OCI-LY3 (cell line): ENCODE data around the gene CTU2.

Experiments used
- H2AFZ ChIP-seq: fragments of 200-600, 300-600 bp; shearing (Covaris generic); 2 replicates; pipeline ENCODE4 v1.6.0; 2014; ENCODE audit warnings: antibody characterized with exemption, low read depth, low read length
- H3K27ac ChIP-seq: fragments of 200-600, 300-600 bp; sonication (generic); 2 replicates; pipeline ENCODE4 v1.5.1; 2014; ENCODE audit warnings: mild to moderate bottlenecking, low read length, moderate library complexity, mixed read lengths
- H3K27me3 ChIP-seq: fragments of 200-600, 300-600 bp; sonication (generic); 2 replicates; pipeline ENCODE4 v1.6.1; 2014; ENCODE audit warnings: low read depth, low read length, mixed read lengths
- H3K36me3 ChIP-seq: fragments of 200-600, 300-600 bp; sonication (generic); replicated peaks from 2 replicates; pipeline ENCODE3; 2014; ENCODE audit warnings: low read depth, low read length, mixed read lengths
- H3K4me1 ChIP-seq: fragments of 300-600, 200-600 bp; sonication (generic); 2 replicates; pipeline ENCODE4 v1.6.1; 2014; ENCODE audit warnings: low read length, mixed read lengths
- H3K4me2 ChIP-seq: fragments of 200-600, 300-600 bp; sonication (generic); 2 replicates; pipeline ENCODE4 v1.6.1; 2014; ENCODE audit warnings: low read length, mixed read lengths
- H3K4me3 ChIP-seq: fragments of 300-600, 200-600 bp; sonication (generic); 2 replicates; pipeline ENCODE4 v1.5.1; 2014; ENCODE audit warnings: antibody characterized with exemption, mild to moderate bottlenecking, low read length, moderate library complexity
- H3K79me2 ChIP-seq: fragments of 300-600, 200-600 bp; shearing (Covaris generic); 2 replicates; pipeline ENCODE4 v1.6.1; 2014; ENCODE audit warnings: mild to moderate bottlenecking, low read length, mixed read lengths
- H3K9ac ChIP-seq: fragments of 300-600, 200-600 bp; shearing (Covaris generic); 2 replicates; pipeline ENCODE4 v1.6.0; 2014; ENCODE audit warnings: mild to moderate bottlenecking, low read length, moderate library complexity
- H3K9me3 ChIP-seq: fragments of 200-600, 300-600 bp; shearing (Covaris generic); 2 replicates; pipeline ENCODE4 v1.6.1; 2014; ENCODE audit warnings: low read length, mixed read lengths; ENCODE audit not compliant: insufficient read depth
- H4K20me1 ChIP-seq: fragments of 200-600, 300-600 bp; sonication (generic); 2 replicates; pipeline ENCODE4 v1.6.1; 2016; ENCODE audit warnings: low read length, mixed read lengths; ENCODE audit not compliant: insufficient read depth
- EZH2phosphoT487 ChIP-seq: fragments of 200-600 bp; shearing (Covaris generic); IDR thresholded peaks from 2 replicates; pipeline ENCODE4 v1.6.1; 2018; ENCODE audit warnings: antibody characterized with exemption, mixed run types, low read depth
- TF ChIP-seq, protein P1 (sequence below): fragments of 200-600, 300-600 bp; sonication (generic); IDR thresholded peaks from 2 replicates; pipeline ENCODE4 v1.5.1; 2014; ENCODE audit warnings: antibody characterized with exemption, low read length, low read depth

Gene CTU2

DNA sequence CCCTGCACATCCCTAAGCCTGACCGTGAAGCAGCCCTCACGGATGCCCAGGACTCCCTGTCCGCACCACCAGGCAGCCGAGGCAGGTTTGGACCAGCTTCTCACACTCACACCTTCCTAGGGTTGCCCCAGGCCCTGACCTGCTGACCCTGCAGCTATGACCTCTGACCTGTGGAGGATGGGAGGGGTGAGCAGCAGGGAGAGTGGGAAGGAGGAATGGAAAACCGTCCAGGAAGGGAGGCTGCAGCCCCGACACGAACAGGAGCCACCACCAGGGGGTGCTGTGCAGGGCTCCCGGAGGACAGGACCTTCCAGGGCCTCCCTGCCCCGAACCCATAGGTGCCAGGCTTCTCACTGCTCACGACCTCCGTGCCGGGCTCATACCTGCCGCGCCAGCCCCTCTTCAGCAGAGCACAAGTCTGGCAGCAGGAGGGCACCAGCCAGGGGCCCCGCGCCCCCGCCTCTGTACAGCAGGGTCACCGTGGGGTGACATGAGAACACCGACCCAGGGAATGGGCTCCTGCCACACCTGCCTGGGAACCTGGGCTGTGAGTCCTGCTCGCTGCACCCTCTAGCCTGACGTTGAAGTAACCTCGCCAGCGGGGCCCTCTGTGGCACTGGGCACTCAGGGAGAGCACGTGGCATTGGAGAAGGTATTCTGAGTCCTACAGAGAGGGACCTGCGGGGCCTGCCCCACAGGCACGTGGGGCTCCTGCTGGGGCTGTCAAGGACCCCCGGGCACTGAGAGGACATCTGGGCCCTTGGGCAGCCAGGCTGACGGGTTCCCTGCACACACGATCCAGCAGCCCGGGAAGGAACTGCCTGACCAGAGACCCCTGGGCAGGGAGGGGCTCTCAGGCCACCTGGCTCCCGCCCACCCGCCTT lies 37.6 kb downstream of the CTU2 start:
- H3K9me3 ChIP-seq: no peaks in the 10 kb centered on the region
- no peak overlapping the region for H3K27ac ChIP-seq
- H3K36me3 ChIP-seq: no peaks in the 10 kb centered on the region
- peaks cover 20% of the 10 kb centered on the region for H3K4me1 ChIP-seq
- no peak overlapping the region for H3K4me2 ChIP-seq
- H3K27me3 ChIP-seq: no peaks in the 10 kb centered on the region
- no peak for TF ChIP-seq EZH2phosphoT487
- TF ChIP-seq, protein P1, sequence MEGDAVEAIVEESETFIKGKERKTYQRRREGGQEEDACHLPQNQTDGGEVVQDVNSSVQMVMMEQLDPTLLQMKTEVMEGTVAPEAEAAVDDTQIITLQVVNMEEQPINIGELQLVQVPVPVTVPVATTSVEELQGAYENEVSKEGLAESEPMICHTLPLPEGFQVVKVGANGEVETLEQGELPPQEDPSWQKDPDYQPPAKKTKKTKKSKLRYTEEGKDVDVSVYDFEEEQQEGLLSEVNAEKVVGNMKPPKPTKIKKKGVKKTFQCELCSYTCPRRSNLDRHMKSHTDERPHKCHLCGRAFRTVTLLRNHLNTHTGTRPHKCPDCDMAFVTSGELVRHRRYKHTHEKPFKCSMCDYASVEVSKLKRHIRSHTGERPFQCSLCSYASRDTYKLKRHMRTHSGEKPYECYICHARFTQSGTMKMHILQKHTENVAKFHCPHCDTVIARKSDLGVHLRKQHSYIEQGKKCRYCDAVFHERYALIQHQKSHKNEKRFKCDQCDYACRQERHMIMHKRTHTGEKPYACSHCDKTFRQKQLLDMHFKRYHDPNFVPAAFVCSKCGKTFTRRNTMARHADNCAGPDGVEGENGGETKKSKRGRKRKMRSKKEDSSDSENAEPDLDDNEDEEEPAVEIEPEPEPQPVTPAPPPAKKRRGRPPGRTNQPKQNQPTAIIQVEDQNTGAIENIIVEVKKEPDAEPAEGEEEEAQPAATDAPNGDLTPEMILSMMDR: peak; percentile 89
- no peak overlapping the region for H2AFZ ChIP-seq
- no peak overlapping the region for H3K4me3 ChIP-seq
- H4K20me1 ChIP-seq: no peaks in the 10 kb centered on the region; the same call in 1 of the 2 replicates
- H3K79me2 ChIP-seq: no peaks in the 10 kb centered on the region
- no peak overlapping the region for H3K9ac ChIP-seq

DNA sequence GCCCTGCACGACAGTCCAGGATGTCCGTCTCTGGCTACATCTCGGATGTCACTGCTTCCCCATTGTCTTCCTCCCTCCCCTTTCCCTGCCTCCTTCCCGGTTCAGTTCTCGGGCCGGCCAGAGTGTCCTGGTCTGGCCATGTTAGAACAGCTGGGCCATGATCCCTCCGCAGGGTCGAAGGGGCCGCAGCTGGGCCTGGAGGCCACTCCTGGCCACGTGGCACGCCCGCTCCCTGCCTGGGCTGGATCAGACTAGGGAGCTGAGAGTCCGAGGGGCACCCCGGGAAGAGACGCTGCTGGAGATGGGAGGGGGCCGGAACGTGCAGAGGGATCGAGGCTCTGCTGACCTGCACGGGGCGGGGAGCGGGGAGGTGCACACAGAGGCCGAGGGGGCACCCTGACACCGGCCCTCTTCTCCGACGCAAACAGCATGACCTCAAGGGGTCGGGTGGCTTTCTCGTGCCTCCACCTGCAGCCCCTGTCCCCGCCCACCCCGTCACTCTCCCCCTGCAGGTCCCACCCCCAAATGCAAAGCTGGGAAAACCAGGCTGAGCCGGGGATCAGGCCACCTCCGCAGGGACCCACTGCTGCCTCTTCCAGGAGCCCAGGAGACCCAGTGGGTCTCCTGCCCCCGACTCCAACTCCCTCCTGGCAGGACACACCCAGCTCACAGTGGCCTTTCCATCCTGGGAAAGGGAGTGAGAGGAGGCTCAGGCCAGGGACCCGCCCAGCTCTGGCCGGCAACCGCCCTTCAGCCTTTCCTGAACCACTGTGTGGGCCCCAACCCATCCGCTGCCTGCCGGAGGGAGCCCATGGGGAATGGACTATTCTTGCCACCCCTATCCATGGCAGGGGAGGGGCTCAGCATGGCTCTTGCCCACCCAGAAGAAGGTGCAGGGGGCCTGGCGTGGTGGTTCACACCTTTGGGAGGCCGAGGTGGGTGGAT lies 38.5 kb downstream of the CTU2 start:
- no peaks in the 10 kb centered on the region for H3K9me3 ChIP-seq
- no peaks in the 10 kb centered on the region; the same call in 1 of the 2 replicates for H4K20me1 ChIP-seq
- no peak overlapping the region for H2AFZ ChIP-seq
- H3K79me2 ChIP-seq: no peaks in the 10 kb centered on the region
- no peaks in the 10 kb centered on the region for H3K36me3 ChIP-seq
- H3K27ac ChIP-seq: peak overlapping the region; percentile 43
- H3K9ac ChIP-seq: no peak overlapping the region; the same call in 1 of the 2 replicates
- no peaks in the 10 kb centered on the region for H3K27me3 ChIP-seq
- TF ChIP-seq, protein P1: no peak
- TF ChIP-seq EZH2phosphoT487: no peak
- H3K4me1 ChIP-seq: peaks cover 20% of the 10 kb centered on the region
- peak overlapping the region; percentile 70 for H3K4me2 ChIP-seq
- H3K4me3 ChIP-seq: peak overlapping the region; percentile 43

DNA sequence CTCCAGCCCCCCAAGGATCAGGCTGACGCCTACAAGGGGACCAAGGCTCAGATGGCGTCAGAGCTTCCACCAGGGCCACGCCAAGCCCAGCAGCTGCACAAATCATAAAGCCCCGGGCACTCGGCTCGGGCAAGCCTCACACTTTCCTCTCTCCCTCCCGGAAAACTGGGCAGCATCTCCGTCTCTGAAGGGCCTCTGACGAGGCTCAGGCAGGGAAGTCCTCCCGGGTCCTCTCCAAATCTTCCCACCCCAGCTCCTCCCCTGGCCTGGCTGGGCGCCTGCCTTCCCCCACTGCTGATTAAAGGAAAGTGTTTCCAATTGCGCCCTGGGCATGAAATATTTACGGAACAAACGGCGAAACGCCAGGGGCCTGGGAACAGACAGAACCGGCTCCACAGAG lies 40.2 kb downstream of the CTU2 start:
- Histone ChIP-seq H3K4me1 (peaks cover 20% of the 10 kb centered on the region), H3K4me3 (no peak overlapping the region), H3K36me3 (no peaks in the 10 kb centered on the region), H4K20me1 (no peaks in the 10 kb centered on the region; the same call in 1 of the 2 replicates), H3K9me3 (no peaks in the 10 kb centered on the region), H2AFZ (no peak overlapping the region), H3K79me2 (no peaks in the 10 kb centered on the region), H3K9ac (no peak overlapping the region), H3K27me3 (no peaks in the 10 kb centered on the region), H3K27ac (no peak overlapping the region), H3K4me2 (peak overlapping the region; percentile 86)
- no peak for TF ChIP-seq EZH2phosphoT487
- TF ChIP-seq, protein P1: no peak
